Astrocyte (in vitro differentiated cells and primary cell): ENCODE measurements around the gene STX16.

ENCODE experiments used
- EZH2 ChIP-seq: IDR thresholded peaks from 2 replicates; pipeline ENCODE4 v1.6.1; 2012; ENCODE audit warnings: mild to moderate bottlenecking, low read length, inconsistent platforms; ENCODE audit not compliant: insufficient read depth
- TF ChIP-seq, protein P1 (sequence below): IDR thresholded peaks from 2 replicates; pipeline ENCODE4 v1.5.1; 2011; ENCODE audit warnings: low read depth, mild to moderate bottlenecking, inconsistent platforms, low read length, moderate library complexity; ENCODE audit not compliant: insufficient read depth

DNA sequence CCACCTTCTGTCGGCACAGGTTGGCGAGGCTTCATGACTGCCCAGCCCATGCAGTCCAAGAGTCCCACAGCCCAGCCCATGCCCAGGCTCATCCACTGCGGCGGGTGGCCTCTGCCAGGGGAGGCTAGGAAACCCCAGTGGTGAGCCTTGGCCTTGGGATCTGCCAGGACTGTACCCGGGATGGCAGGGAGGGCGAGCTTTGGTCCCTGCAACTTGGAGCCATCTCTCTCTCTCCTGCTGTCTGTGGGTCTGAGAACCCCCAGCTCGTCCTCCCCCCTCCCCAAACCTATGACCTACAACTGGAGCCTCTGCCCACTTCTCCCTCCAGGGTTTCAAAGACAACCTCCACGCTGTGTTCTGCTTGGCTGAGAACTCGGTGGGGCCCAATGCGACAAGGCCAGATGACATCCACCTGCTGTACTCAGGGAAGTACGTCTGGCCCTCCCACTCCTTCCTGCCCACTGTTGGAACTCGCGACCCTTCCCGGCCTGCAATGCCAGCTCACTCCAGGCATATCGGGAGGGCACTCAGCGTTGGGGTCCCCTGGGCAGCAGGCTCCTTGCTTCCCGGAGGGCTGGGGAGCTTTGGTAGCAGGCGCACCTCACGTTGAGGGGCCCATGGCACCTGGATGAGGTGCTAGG lies 61.2 kb downstream of the STX16 start:
- TF ChIP-seq, protein P1, sequence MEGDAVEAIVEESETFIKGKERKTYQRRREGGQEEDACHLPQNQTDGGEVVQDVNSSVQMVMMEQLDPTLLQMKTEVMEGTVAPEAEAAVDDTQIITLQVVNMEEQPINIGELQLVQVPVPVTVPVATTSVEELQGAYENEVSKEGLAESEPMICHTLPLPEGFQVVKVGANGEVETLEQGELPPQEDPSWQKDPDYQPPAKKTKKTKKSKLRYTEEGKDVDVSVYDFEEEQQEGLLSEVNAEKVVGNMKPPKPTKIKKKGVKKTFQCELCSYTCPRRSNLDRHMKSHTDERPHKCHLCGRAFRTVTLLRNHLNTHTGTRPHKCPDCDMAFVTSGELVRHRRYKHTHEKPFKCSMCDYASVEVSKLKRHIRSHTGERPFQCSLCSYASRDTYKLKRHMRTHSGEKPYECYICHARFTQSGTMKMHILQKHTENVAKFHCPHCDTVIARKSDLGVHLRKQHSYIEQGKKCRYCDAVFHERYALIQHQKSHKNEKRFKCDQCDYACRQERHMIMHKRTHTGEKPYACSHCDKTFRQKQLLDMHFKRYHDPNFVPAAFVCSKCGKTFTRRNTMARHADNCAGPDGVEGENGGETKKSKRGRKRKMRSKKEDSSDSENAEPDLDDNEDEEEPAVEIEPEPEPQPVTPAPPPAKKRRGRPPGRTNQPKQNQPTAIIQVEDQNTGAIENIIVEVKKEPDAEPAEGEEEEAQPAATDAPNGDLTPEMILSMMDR: no peak
- no peak for TF ChIP-seq EZH2
